ENCODE data around the gene STARD8. TPM values are rescaled to one million over a fixed set of nuclear protein-coding genes. Genes with fewer than 3 reads are reported as not detected.

Gene STARD8
- total RNA-seq, 1 donor, result 2.6 TPM

DNA sequence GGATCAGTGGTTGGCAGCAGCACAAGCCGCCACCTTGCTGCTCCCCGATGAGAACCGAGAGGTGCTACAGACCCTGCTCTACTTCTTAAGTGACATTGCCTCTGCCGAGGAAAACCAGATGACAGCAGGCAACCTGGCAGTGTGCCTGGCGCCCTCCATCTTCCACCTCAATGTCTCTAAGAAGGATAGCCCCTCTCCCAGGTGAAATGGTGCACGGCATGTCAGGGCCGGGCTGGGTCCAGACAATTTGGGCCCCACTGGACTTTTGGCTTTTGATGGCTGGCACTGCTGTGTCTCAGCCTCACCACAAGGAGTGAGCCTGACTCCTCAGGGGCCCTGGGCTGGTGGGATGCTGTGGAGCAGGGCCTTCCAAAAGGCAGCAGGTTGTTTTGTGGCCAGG, 74.1 kb downstream of the STARD8 start:
- DNase-seq (ENCODE audit: low read depth), result no peak

DNA sequence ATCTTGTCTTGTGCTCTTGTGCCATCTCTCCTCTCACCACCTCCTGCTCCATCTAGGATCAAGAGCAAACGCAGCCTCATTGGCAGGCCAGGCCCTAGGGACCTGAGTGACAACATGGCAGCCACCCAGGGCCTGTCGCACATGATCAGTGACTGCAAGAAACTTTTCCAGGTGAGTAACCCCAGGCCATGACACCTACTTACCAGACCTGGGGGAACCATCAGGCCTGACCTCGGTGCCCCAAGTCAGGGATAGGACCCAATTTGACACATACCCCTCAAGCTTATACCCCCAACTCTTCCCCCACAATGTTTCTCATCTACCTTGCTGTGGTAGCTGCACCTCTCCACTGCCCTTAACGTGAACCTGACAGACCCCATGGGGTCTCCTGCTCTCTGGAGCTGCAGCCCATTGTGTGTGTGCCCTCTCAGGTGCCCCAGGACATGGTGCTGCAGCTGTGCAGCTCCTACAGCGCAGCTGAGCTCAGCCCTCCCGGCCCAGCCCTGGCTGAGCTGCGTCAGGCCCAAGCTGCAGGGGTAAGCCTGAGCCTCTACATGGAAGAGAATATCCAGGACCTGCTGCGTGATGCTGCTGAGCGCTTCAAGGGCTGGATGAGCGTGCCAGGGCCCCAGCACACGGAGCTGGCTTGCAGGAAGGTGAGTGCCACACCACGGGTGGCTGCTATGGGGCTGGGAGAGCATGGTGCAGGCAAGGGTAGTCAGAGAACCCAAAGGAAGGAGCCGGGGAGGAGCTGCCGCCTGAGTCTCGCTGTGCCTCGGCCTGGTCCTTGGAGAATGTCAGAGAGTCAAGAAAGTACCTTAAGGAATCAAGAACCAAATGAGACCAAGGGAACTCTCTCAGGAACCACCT, 74.8 kb downstream of the STARD8 start:
- H3K4me3 ChIP-seq (ENCODE audit: low read depth, low read length), result no peak overlapping the region
- TF ChIP-seq CTCF (IDR thresholded peaks at IDR 0.05; ENCODE audit: insufficient read depth, low read depth, low read length), result no peak
- no peak for DNase-seq (ENCODE audit: low read depth)

More for the DNA sequence above, 74.1 kb downstream of the STARD8 start:
- H3K4me3 ChIP-seq (ENCODE audit: low read depth, low read length), result no peak overlapping the region
- TF ChIP-seq CTCF (IDR thresholded peaks at IDR 0.05; ENCODE audit: insufficient read depth, low read depth, low read length), result no peak

GRCh38 chrX:68723491-68724155, 76.2 kb downstream of the STARD8 start:
- TF ChIP-seq CTCF (IDR thresholded peaks at IDR 0.05; ENCODE audit: insufficient read depth, low read depth, low read length), result no peak

GRCh38 chrX:68724531-68725020, 77.1 kb downstream of the STARD8 start:
- no peak for TF ChIP-seq CTCF (IDR thresholded peaks at IDR 0.05; ENCODE audit: insufficient read depth, low read depth, low read length)
- no peak for DNase-seq (ENCODE audit: low read depth)

More at GRCh38 chrX:68723491-68724155, 76.2 kb downstream of the STARD8 start:
- no peak overlapping the region for H3K4me3 ChIP-seq (ENCODE audit: low read depth, low read length)
- DNase-seq (ENCODE audit: low read depth), result no peak

DNA sequence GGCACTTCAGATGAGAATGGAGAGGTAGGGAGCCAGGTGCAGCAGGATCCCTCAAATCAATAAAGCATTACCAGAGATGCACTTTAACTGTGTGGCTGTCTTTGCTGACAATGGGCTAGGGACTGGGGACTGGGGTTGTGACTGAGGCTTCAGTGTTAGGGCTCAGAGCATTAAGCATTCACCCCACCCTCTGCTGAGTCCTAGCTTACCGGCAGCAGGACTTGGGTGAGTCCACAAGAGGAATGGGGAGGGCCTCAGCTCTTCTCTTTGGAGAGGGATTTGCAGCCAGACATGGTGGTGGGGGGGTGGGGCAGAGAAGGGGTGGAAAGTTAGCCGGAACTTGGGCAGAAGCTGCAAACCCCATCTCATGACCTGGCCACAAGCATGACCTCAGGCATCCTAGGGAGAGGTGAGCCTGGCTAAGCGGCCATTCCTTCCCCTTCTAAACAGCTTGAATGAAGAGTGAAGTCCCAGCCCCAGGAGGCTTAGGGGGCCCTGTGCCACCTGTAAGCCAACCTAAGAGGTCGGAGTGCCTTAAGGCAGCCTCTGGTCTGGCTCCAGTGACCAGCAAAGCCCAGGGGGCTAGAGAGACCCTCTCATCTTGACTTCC, 78.4 kb downstream of the STARD8 start:
- no peak overlapping the region for H3K4me3 ChIP-seq (ENCODE audit: low read depth, low read length)
- DNase-seq (ENCODE audit: low read depth), result no peak
- no peak for TF ChIP-seq CTCF (IDR thresholded peaks at IDR 0.05; ENCODE audit: insufficient read depth, low read depth, low read length)

More at GRCh38 chrX:68724531-68725020, 77.1 kb downstream of the STARD8 start:
- no peak overlapping the region for H3K4me3 ChIP-seq (ENCODE audit: low read depth, low read length)

- no peak for DNase-seq (ENCODE audit: low read depth)
- no peak for TF ChIP-seq CTCF (IDR thresholded peaks at IDR 0.05; ENCODE audit: insufficient read depth, low read depth, low read length)
- no peak overlapping the region for H3K4me3 ChIP-seq (ENCODE audit: low read depth, low read length)
These were observed 78.9 kb downstream of the STARD8 start for GRCh38 chrX:68726366-68726765.
